NCI-H748 (cell line): ENCODE data around the gene CEP112.
"Not testable (repeated sequence)": the region's sequence is repeated elsewhere in the genome, so short reads cannot be mapped to it uniquely, and the experiment has no call there.

ENCODE experiments used
- DNase-seq: peaks from one replicate; lab custom pipeline; 2025; ENCODE audit not compliant: unreplicated experiment; lab: John Stamatoyannopoulos, UW

Gene CEP112

DNA sequence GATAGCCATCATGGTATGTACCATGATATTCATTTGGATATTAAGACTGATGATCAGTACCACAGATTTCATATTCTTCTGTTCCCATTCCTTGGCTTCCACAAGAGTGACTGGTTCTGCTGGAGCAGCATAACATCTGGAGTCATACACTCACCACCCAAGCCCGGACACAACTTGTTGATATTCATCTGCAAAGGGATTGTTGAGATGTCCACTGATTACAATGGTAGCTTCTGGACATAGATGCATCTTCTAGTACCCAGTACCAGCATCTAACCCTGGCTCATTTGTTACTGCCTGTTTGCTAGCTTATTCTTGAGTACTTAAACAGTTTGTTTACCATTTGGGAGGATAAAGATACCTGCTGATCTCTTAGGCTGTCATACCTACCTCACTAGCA, 394.8 kb downstream of the CEP112 start:
- no peak for DNase-seq

- peak; percentile 54 for DNase-seq
These were observed 397.4 kb downstream of the CEP112 start for GRCh38 chr17:65794572-65794971.

DNA sequence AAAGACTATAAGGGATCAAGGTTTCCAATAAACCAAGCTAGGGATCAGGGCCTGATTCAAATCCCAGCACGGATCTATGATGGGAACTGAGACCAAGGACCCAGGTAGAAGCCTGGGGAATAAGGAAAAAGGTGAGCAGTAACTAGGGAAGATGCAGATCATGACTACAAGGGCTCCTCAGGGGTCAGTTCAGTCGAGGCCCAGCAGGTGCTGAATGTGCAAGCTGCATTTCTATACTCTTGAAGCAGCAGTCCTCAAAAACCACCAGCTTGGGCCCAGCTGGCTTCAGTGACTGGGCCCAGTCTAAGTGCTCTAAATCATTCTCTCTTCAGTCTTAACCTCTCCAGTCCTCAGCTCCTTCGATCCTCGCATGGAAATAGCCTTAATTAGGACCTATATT, 401.7 kb downstream of the CEP112 start:
- DNase-seq = no peak

- DNase-seq = no peak
These were observed 404.4 kb downstream of the CEP112 start for GRCh38 chr17:65787503-65787902.

GRCh38 chr17:65786479-65786878, 405.5 kb downstream of the CEP112 start:
- no peak for DNase-seq

DNA sequence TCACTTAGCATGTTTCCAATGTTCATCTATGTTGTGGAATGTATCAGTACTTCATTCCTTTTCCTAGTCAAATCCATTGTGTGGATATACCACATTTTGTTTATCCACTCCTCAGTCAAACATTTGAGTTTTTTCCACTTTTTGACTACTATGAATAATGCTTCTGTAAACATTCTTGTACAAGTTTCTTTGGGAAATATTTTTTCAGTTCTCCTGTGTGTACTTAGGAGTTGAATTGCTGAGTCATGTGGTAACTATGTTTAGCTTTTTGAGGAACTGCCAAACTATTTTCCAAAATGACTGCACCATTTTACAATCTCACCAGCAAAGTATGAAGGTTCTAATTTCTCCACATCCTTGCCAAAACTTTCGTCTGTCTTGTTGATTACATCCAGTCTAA, 406.8 kb downstream of the CEP112 start:
- DNase-seq = no peak

GRCh38 chr17:65783845-65784334, 408.0 kb downstream of the CEP112 start:
- DNase-seq = no peak

DNA sequence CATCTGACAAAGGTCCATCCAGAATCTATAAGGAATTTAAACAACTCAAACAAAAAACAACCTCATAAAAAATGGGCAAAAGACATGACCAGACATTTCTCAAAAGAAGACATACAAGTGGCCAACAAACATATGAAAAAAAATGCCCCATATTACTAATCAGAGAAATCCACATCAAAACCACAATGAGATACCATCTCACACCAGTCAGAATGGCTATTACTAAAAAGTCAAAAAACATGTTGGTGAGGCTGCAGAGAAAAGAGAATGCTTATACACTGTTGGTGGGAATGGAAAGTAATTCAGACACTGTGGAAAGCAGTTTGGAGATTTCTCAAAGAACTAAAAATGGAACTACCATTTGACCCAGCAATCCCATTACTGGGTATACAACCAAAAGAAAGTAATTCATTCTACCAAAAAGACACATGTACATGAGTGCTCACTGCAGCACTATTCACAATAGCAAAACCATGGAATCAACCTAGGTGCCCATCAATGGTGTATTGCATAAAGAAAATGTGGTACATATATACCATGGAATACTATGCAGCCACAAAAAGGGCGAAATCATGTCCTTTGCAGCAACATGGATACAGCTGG, 409.7 kb downstream of the CEP112 start:
- DNase-seq = not testable (repeated sequence)

DNA sequence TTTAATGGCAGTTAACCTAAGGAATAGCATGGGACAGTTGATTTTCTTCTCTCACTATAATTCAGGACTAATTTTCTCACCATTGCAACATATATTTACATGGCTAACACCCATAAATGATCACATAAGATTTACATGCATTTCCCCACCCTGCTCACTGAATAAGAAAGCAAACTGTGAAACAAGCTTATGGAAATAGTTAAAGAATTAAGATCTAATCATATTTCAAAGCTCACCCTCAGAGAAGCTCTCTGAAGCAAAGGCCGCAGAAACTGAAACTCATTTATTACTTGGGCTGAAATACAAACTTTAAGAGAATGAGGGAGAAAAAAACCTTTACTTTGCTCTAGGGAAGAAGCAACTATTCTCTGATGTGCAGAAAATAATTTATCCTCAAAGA, 411.8 kb downstream of the CEP112 start:
- no peak for DNase-seq

DNA sequence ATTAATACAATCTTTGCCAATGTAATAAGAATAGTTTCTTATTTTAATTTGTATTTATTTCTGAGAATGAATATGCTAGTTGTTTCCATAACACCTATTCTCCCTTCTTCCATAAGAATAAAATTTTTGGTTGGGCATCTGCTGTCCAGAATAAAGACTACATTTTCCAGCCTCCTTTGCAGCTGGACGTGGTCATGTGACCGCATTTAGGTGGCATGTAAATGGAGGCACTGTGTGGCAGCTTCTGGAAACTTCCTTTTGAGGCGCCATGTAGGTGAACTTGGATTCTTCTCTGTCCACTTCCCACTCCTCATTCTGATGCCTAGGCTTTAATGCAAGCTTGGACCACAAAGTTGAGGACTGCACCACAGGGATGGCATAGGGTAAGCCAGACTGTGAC, 415.0 kb downstream of the CEP112 start:
- DNase-seq = no peak

- DNase-seq = no peak
These were observed 417.1 kb downstream of the CEP112 start for GRCh38 chr17:65774787-65775186.

DNA sequence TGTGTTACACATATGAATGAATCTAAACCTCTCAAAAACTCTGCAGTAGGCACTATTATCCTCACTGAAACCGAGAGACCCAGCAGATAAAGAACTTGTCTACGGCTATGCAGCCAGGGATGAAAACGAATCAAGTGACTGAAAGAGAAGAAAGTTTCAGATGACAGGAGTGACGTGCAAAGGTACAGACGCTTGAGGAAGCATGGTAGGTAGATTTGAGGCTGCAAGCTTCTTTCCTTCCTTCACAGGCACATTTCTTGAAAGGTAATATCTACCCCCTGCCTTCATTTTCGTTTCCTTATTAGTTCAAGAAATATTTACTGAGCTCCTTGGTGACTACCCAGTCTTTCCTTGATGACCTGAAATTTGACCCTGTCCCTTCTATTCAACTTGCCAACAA, 418.9 kb downstream of the CEP112 start:
- DNase-seq = peak; percentile 24

DNA sequence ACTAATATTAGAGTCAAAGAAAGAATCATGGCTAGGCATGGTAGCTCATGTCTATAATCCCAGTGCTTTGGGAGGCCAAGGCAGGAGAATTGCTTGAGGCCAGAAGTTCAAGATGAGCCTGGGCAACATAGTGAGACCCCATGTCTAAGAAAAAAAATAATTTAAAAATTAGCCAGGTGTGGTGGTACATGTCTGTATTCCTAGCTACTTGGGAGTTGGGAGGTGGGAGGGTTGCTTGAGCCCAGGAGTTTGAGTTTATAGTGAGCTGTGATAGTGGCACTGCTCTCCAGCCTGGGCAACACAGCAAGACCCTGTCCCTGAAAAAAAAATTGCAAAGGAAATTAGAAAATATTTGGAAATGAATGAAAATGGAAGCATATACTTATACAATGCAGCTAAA, 420.2 kb downstream of the CEP112 start:
- no peak for DNase-seq

GRCh38 chr17:65763786-65764185, 428.1 kb downstream of the CEP112 start:
- no peak for DNase-seq

DNA sequence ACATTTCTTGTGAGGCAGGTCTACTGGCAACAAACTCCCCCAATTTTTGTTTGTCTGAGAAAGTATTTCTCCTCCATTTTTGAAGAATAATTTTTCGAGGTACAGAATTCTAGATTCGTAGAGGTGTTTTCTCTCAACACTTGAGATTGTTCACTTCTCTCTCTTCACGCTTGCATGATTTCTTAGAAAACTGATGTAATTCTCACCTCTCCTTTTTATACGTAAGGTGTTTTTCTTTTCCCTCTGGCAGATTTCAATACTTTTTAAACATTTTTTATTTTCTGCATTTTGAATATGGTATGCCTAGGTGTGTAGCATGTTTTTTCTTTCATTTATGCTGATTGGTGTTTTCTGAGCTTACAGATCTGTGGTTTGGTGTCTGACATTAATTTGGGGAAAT, 429.0 kb downstream of the CEP112 start:
- no peak for DNase-seq

GRCh38 chr17:65759532-65759931, 432.4 kb downstream of the CEP112 start:
- DNase-seq = no peak

- DNase-seq = no peak
These were observed 435.2 kb downstream of the CEP112 start for GRCh38 chr17:65756760-65757159.

- no peak for DNase-seq
These were observed 436.1 kb downstream of the CEP112 start for GRCh38 chr17:65755799-65756198.

DNA sequence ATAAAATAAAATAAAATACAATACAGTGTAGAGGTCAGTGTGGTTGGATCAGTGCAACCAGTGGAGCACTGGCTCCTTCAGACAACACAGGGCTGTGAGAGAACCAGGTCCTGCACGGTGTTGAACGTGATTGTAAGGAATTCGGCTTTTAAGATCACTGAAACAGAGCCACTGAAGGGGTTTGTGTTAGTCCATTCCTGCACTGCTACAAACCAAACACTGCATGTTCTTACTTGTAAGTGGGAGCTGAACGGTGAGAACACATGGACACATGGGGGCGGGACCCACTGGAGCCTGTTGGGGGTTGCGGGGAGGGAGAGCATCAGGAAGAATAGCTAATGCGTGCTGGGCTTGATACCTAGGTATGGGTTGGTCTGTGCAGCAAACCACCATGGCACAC, 437.3 kb downstream of the CEP112 start:
- no peak for DNase-seq

DNA sequence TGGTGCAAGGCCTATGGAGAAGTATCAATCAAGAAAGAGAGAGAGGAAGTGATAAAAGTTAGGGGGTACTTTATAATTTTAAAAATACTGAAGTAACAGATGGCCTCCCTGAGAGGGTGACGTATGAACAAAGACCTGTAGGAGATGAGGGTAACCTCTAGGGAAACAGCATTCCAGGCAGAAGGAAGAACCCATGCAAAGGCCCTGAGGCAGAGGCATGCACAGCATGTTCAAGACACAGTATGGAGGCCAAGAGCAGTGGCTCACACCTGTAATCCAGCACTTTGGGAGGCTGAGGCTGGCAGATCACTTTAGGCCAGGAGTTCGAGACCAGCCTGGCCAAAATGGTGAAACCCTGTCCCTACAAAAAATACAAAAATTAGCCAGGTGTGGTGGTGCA, 437.9 kb downstream of the CEP112 start:
- DNase-seq = no peak

DNA sequence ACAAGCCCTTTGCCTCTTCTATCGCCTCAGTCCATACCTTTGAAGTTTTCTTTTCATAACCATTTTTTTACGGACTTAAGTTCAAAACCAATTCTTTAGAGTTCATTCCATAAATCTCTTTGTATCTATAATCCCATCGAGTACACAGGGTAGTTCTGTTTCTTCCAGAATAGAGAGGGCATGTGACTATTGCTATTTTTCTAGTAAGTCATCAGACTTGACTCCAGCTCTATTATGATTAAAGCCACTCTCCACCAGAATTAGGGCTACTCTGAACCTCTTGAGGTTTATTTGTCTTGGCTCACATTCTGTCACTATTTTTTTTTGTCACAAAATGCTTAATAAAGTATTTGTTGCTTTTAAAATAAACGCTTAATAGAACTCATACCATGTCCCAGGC, 438.6 kb downstream of the CEP112 start:
- no peak for DNase-seq

GRCh38 chr17:65751263-65751662, 440.7 kb downstream of the CEP112 start:
- no peak for DNase-seq

GRCh38 chr17:65750631-65751115, 441.3 kb downstream of the CEP112 start:
- peak; percentile 47 for DNase-seq
